ENCODE measurements around the gene COA1.

GRCh38 chr7:43592326-43592725 lies 137.0 kb downstream of the COA1 start:
- TF ChIP-seq, protein P1, sequence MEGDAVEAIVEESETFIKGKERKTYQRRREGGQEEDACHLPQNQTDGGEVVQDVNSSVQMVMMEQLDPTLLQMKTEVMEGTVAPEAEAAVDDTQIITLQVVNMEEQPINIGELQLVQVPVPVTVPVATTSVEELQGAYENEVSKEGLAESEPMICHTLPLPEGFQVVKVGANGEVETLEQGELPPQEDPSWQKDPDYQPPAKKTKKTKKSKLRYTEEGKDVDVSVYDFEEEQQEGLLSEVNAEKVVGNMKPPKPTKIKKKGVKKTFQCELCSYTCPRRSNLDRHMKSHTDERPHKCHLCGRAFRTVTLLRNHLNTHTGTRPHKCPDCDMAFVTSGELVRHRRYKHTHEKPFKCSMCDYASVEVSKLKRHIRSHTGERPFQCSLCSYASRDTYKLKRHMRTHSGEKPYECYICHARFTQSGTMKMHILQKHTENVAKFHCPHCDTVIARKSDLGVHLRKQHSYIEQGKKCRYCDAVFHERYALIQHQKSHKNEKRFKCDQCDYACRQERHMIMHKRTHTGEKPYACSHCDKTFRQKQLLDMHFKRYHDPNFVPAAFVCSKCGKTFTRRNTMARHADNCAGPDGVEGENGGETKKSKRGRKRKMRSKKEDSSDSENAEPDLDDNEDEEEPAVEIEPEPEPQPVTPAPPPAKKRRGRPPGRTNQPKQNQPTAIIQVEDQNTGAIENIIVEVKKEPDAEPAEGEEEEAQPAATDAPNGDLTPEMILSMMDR (IDR thresholded peaks at IDR 0.05; ENCODE audit: low read depth, low read length), result no peak
- TF ChIP-seq EZH2phosphoT487 (IDR thresholded peaks at IDR 0.05; ENCODE audit: low read depth), result no peak
